IgD-negative memory B cell (primary cell): ENCODE results near the gene KIAA1671. TPM values are rescaled to one million over a fixed set of nuclear protein-coding genes. Genes with fewer than 3 reads are reported as not detected.

Experiments
- H3K27ac Mint-ChIP-seq, 3 donors: one replicate each; pipeline ENCODE4 v1.8.0; 2020 to 2022; ENCODE audit warnings: mild to moderate bottlenecking in 3 of 3, mixed read lengths in 3 of 3, moderate library complexity in 1 of 3
- H3K27me3 Mint-ChIP-seq: one replicate; pipeline ENCODE4 v1.8.0; 2021; ENCODE audit warnings: mixed read lengths
- H3K36me3 Mint-ChIP-seq: one replicate; pipeline ENCODE4 v1.8.0; 2020; ENCODE audit warnings: mild to moderate bottlenecking, mixed read lengths
- H3K4me1 Mint-ChIP-seq, 3 donors: one replicate each; pipeline ENCODE4 v1.8.0; 2020 to 2022; ENCODE audit warnings: mixed read lengths in 3 of 3, mild to moderate bottlenecking in 1 of 3
- H3K4me3 Mint-ChIP-seq, 4 donors: one replicate each; pipeline ENCODE4 v1.8.0; 2020 to 2022; ENCODE audit warnings: mild to moderate bottlenecking in 4 of 4, mixed read lengths in 4 of 4, moderate library complexity in 3 of 4
- H3K9me3 Mint-ChIP-seq, 3 donors: one replicate each; pipeline ENCODE4 v1.8.0; 2020 to 2021; ENCODE audit warnings: mixed read lengths in 3 of 3, mild to moderate bottlenecking in 1 of 3
- polyA plus RNA-seq: library from polyadenylated mRNA; unstranded; fragments of 300-500 nt; fragmentation: Illumina TruSeq; gene quantifications from one replicate; pipeline ENCODE4 v1.2.3, GENCODE V29; 2021

KIAA1671 gene
- polyA plus RNA-seq, 1 donor from 2014 or later, result not detected

DNA sequence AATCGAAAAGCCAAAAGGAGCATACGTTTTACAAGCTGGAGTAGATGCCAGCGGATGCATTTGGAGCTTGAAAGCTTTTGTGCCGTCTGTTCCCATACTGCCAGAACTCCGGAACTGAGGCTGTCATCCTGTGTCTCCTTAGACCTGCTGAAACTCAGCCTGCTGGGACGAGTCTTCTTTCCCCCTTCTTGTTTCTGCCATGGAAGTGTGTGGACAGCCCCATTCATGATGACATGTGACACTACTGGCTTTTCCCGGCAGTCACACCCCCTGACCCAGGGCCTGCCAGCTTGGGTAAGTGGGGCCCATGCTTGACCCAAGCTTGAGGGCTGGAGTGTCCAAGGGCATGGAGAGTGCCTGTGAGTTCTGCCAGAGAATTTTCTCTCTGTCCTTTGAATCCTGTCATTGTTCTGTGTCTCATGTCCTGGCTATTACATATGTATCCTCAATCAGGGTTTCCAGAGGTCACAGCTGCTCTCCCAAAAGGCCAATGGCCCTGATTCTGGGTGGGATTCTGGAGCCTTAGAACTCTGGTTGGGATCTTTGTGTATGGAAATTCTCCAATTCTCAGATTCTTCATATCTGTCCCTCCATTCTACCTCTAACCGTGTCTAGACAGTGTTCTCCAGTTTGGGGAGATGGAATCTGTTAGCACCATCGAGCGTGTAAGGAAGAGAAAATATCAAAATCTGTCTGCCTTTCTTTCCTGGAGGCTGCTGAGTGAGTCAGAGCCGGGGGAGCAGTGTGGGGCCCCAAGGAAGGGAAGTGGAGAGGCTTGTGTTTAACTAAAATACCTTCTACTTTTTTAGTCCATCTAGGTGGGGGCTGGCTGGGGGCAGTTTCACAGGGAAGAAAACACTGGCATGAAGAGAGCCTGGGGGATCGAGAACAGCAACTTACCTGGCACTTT is 73.2 kb downstream of the KIAA1671 start:
- Mint-ChIP-seq H3K9me3 (no peaks in the 10 kb centered on the region), H3K4me3 (no peak overlapping the region), H3K4me1 (no peaks in the 10 kb centered on the region), H3K27me3 (peaks cover 3% of the 10 kb centered on the region), H3K36me3 (no peaks in the 10 kb centered on the region), H3K27ac (peak overlapping the region in 1 of 3 donors; percentile 12)

DNA sequence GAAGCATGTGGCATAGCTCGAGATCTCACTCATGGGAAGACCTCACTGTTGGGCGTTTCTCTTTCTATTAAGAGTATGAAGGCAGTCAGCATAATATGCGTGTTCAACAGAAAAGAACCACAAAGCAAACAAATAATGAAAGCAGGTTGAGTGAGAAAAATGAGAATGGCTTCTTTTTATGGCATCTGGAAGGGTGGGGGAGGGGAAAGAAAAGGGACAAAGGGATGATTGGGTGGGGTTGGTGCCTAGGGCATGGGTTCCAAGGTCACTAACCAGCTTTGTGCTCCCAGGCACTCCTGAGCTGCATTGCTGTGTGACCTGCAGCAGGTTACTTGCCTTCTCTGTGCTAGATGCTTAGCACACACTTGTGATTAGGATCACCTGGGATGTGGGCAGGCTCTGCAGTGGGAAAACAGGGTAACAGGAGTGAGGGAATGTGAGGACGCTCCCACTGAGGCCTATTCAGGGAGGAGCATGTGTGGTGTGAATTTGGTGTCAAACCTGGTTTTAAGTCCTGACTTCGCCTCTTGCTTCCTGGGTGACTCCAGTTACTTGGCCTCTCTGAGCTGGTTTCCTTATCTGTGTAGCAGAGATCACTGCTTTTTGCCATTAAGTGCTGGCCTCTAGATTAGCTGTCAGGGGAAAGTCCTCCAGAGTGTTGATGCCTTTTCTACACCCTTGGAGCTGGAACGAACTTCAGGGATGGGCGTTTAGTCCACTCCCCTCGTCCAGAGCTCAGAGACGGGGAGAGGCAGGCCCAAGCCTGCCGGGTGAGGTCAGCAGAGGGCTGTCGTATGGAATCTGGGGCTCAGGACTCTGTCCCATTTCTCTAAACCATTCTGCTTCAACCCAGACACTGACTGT is 74.8 kb downstream of the KIAA1671 start:
- no peaks in the 10 kb centered on the region for H3K9me3 Mint-ChIP-seq
- peaks cover 3% of the 10 kb centered on the region for H3K27me3 Mint-ChIP-seq
- H3K4me1 Mint-ChIP-seq, result no peaks in the 10 kb centered on the region
- no peak overlapping the region for H3K4me3 Mint-ChIP-seq
- H3K27ac Mint-ChIP-seq, result no peak overlapping the region
- H3K36me3 Mint-ChIP-seq, result no peaks in the 10 kb centered on the region

DNA sequence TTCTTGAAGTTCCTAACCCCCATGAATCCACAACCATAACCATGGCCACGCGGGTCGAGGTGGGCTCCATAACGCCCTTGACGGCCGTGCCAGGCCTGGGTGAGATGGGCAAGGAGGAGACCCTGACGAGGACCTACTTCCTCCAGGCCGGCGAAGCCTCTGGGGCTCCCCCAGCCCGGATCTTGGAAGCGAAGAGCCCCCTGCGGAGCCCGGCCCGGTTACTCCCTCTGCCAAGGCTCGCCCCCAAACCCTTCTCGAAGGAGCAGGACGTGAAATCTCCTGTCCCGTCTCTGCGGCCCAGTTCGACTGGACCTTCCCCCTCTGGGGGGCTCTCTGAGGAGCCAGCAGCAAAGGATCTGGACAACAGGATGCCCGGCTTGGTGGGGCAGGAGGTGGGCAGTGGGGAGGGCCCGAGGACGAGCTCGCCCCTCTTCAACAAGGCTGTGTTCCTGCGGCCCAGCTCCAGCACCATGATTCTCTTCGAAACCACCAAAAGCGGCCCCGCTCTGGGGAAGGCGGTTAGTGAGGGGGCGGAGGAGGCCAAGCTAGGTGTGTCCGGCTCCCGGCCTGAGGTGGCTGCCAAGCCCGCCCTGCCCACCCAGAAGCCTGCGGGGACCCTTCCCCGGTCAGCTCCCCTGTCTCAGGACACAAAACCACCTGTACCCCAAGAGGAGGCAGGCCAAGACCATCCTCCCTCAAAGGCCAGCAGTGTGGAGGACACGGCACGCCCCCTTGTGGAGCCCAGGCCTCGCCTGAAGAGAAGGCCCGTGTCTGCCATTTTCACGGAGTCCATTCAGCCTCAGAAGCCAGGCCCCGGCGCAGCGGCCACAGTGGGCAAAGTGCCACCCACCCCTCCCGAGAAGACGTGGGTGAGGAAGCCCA is 75.7 kb downstream of the KIAA1671 start:
- Mint-ChIP-seq H3K27ac (no peak overlapping the region), H3K4me3 (peak overlapping the region in 1 of 4 donors; percentile 37), H3K4me1 (no peaks in the 10 kb centered on the region), H3K27me3 (peaks cover 3% of the 10 kb centered on the region), H3K9me3 (no peaks in the 10 kb centered on the region), H3K36me3 (no peaks in the 10 kb centered on the region)

DNA sequence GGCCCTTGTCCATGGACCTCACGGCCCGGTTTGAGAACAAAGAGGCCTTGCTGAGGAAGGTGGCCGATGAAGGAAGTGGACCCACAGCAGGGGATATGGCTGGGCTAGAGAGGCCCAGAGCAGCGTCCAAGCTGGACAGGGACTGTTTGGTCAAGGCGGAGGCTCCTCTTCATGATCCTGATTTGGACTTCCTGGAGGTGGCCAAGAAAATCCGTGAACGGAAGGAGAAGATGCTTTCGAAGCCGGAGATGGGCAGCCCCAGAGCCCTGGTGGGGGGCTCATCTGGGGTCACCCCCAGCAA is 76.3 kb downstream of the KIAA1671 start:
- peaks cover 3% of the 10 kb centered on the region for H3K27me3 Mint-ChIP-seq
- H3K9me3 Mint-ChIP-seq, result no peaks in the 10 kb centered on the region
- no peak overlapping the region for H3K4me3 Mint-ChIP-seq

DNA sequence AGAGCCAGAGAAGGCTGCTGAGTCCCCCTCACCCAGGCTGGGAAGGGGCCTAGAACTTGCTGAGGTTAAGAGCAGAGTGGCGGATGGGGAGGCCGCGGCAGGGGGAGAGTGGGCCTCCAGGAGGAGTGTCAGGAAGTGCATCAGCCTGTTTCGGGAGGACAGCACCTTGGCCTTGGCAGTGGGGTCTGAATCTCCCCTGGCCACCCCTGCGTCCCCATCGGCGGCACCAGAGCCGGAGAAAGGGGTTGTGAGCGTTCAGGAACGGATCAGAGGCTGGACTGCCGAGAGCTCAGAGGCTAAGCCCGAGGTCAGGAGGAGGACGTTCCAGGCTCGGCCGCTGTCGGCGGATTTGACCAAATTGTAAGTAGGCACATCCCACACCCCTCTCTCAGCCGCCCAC is 76.7 kb downstream of the KIAA1671 start:
- Mint-ChIP-seq H3K27ac (no peak overlapping the region), H3K27me3 (peaks cover 3% of the 10 kb centered on the region), H3K4me1 (no peaks in the 10 kb centered on the region), H3K9me3 (no peaks in the 10 kb centered on the region), H3K4me3 (no peak overlapping the region), H3K36me3 (no peaks in the 10 kb centered on the region)

More for the DNA sequence above, 76.3 kb downstream of the KIAA1671 start:
- no peaks in the 10 kb centered on the region for H3K4me1 Mint-ChIP-seq
- H3K36me3 Mint-ChIP-seq, result no peaks in the 10 kb centered on the region
- H3K27ac Mint-ChIP-seq, result no peak overlapping the region

DNA sequence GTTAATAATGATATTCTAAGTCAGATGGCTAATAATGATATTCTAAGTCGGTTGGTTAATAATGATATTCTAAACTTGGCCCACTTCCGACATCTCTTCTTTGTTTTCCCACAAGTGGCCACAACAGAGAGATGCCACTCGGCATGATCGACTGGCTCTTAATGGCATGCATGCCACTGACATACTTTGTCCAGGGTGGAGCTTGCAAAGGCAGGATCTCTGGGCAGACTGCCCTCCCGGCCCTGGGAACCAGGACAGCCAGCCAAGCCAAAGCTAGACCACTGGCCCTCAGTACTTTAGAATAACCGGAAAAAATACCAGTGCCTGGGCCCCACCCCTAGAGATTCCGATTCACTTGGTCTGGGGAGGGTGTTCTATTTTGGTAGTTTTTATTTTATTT is 78.1 kb downstream of the KIAA1671 start:
- Mint-ChIP-seq H3K4me1 (no peaks in the 10 kb centered on the region), H3K27ac (peak overlapping the region in 1 of 3 donors; percentile 16), H3K36me3 (no peaks in the 10 kb centered on the region), H3K9me3 (no peaks in the 10 kb centered on the region), H3K4me3 (no peak overlapping the region), H3K27me3 (peaks cover 3% of the 10 kb centered on the region)

DNA sequence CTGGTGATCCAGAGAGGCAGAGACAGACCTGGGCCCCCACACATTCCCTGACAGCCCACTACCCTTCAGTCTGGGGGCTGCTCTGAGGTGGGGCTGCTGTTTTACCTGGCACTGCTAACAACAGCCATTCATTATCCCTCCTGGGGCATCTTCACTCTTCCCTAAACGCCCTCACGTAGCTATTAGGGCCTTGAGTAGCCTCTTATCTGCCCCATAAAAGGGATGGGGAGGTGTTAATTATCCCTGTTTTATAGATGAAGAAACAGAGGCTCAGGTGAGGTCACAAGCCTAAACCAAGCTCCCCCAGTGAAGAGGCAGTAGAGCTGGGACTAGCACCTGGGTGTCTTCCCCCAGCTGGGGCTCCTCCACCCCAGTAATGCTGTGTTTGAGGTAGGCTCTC is 79.5 kb downstream of the KIAA1671 start:
- Mint-ChIP-seq H3K36me3 (no peaks in the 10 kb centered on the region), H3K27me3 (no peaks in the 10 kb centered on the region), H3K9me3 (no peaks in the 10 kb centered on the region), H3K4me1 (no peaks in the 10 kb centered on the region), H3K4me3 (no peak overlapping the region), H3K27ac (peak overlapping the region in 1 of 3 donors; percentile 43)

DNA sequence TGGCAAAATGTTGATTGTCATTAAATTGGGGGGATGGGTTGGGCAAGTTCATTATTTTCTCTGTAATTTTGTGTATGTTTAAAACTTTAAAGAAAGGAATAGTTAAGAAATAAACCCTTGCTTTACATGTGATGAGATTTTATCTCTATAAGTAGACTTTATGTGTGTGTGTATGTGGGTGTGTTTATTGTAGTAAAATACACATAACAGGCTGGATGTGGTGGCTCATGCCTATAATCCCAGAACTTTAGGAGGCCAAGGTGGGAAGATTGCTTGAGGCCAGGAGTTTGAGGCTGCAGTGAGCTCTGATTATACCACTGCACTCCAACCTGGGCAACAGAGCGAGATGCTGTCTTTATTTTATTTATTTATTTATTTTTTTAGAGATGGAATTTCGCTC is 83.2 kb downstream of the KIAA1671 start:
- no peak overlapping the region for H3K4me3 Mint-ChIP-seq
- H3K36me3 Mint-ChIP-seq, result no peaks in the 10 kb centered on the region
- no peaks in the 10 kb centered on the region for H3K4me1 Mint-ChIP-seq
- peaks cover 0 to 2% (median 0%) of the 10 kb centered on the region in 3 donors for H3K9me3 Mint-ChIP-seq
- H3K27ac Mint-ChIP-seq, result no peak overlapping the region
- H3K27me3 Mint-ChIP-seq, result peaks cover 4% of the 10 kb centered on the region

DNA sequence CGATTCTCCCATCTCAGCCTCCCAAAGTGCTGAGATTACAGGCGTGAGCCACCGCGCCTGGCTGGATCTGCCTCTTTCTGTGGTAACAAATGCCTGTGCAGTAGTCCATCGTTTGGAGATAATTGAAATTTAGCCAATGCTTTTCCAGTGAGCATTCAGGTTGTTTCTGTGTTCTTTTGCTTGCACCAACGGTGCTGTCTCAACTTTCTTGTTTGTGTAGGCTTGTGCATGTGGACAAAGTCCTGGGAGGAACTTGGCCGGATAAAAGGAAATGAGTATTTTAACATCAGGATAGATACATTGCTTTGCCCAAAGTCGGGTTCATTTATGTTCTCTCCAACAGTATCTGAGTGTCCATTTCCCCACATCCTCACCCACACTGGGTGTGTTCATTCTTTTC is 85.7 kb downstream of the KIAA1671 start:
- no peaks in the 10 kb centered on the region for H3K4me1 Mint-ChIP-seq
- no peak overlapping the region for H3K27ac Mint-ChIP-seq
- no peak overlapping the region for H3K4me3 Mint-ChIP-seq
- H3K36me3 Mint-ChIP-seq, result no peaks in the 10 kb centered on the region
- peaks cover 4% of the 10 kb centered on the region for H3K27me3 Mint-ChIP-seq
- peaks cover 0 to 2% (median 0%) of the 10 kb centered on the region in 3 donors for H3K9me3 Mint-ChIP-seq

DNA sequence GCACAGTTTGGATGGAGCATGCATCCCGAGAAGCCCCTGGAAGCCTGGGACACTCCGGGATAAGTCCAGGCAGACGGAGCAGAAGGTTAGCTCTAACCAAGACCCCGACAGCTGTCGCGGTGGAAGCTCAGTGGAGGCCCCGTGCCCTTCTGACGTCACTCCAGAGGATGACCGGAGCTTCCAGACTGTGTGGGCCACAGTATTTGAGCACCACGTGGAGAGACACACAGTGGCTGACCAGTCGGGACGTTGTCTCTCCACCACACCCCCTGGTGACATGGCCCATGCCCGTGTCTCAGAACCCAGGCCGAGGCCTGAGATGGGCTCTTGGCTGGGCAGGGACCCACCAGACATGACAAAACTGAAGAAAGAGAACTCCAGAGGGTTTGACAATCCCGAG is 86.3 kb downstream of the KIAA1671 start:
- no peak overlapping the region for H3K4me3 Mint-ChIP-seq
- no peaks in the 10 kb centered on the region for H3K36me3 Mint-ChIP-seq
- H3K9me3 Mint-ChIP-seq, result peaks cover 0 to 2% (median 0%) of the 10 kb centered on the region in 3 donors
- no peaks in the 10 kb centered on the region for H3K4me1 Mint-ChIP-seq
- peaks cover 4% of the 10 kb centered on the region for H3K27me3 Mint-ChIP-seq
- no peak overlapping the region for H3K27ac Mint-ChIP-seq

DNA sequence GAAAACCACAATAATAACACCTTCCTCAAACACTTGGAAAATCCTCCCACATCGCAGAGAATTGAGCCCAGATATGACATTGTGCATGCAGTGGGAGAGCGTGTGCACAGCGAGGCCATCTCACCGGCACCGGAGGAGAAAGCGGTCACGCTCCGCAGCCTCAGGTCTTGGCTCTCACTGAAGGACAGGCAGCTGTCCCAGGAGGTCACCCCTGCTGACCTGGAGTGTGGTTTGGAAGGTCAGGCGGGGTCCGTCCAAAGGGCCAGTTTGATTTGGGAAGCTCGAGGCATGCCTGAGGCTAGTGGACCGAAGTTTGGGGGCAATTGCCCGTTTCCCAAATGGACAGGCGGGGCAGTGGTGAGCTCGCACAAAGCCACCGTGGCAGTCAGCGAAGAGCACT is 86.7 kb downstream of the KIAA1671 start:
- Mint-ChIP-seq H3K36me3 (no peaks in the 10 kb centered on the region), H3K27ac (no peak overlapping the region), H3K4me3 (peak overlapping the region in 1 of 4 donors; percentile 16), H3K27me3 (peaks cover 4% of the 10 kb centered on the region), H3K4me1 (no peaks in the 10 kb centered on the region), H3K9me3 (peaks cover 0 to 2% (median 0%) of the 10 kb centered on the region in 3 donors)

DNA sequence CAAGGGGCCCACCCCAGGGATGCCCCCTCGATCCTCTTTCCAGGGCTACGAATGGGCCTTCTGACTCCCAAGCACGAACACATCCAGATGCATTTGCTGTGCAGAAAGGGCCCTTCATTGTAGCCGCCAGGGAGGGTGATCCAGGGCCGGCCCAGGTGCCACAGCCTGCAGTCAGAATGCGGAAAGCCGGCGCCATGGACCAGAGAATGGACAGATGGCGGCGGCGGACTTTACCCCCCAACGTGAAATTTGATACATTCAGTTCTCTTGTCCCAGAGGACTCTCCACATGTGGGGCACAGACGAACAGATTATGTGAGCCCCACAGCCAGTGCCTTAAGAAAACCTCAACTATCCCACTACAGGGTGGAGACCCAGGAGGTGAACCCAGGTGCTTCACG is 87.2 kb downstream of the KIAA1671 start:
- Mint-ChIP-seq H3K4me3 (no peak overlapping the region), H3K36me3 (no peaks in the 10 kb centered on the region), H3K9me3 (peaks cover 0 to 2% (median 0%) of the 10 kb centered on the region in 3 donors), H3K27ac (no peak overlapping the region), H3K4me1 (no peaks in the 10 kb centered on the region), H3K27me3 (peaks cover 4% of the 10 kb centered on the region)

DNA sequence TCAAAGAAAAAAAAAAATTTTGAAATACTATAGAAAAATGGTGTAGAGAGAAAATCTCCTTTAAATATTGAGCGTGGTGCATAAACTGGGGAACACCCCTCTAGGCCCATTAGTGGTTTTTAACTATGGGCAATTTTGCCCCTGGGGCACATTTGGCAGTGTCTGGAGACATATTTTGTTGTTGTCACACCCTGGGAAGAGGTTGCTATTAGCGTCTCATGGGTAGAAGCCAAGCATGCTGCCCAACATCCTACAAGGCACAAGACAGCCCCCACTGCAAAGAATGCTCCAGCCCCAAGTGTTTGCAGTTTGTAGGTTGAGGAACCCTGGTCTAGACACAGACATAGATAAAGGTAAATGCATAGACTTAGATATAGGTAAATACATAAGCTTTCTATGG is 92.6 kb downstream of the KIAA1671 start:
- Mint-ChIP-seq H3K4me3 (no peak overlapping the region), H3K9me3 (no peaks in the 10 kb centered on the region), H3K36me3 (no peaks in the 10 kb centered on the region), H3K27ac (no peak overlapping the region), H3K4me1 (no peaks in the 10 kb centered on the region), H3K27me3 (no peaks in the 10 kb centered on the region)

DNA sequence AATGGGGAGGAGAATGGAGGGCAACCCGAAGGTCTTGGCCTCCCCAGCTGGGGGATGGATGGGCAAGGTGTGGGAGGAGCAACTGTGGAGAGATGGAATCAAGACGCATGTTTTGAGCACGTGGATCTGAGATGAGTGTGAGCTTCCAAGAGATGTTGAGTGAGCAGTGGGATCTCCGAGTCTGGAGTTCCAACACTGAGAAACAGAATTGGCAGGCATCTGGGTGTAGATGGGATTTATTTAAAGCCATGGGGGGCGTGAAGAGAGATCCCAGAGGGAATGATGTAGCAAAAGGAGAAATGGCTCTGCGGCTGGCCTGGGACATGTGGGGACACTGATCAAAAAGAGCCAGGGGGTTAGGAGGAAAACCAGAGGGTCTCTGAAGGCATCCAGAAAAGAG is 95.6 kb downstream of the KIAA1671 start:
- no peaks in the 10 kb centered on the region for H3K4me1 Mint-ChIP-seq
- no peak overlapping the region for H3K4me3 Mint-ChIP-seq
- H3K36me3 Mint-ChIP-seq, result no peaks in the 10 kb centered on the region
- H3K9me3 Mint-ChIP-seq, result peaks cover 0 to 3% (median 0%) of the 10 kb centered on the region in 3 donors
- H3K27me3 Mint-ChIP-seq, result no peaks in the 10 kb centered on the region
- no peak overlapping the region for H3K27ac Mint-ChIP-seq
